Calu3 (cell line): ENCODE results near the gene HHAT. TPM values are rescaled to one million over a fixed set of nuclear protein-coding genes. Genes with fewer than 3 reads are reported as not detected.

Experiments
- BruUV-seq: library from RNA; stranded (reverse); fragments of 400-500 nt; replicated peaks from 2 replicates; lab custom pipeline; 2021; lab: Mats Ljungman, UMichigan
- CTCF ChIA-PET: fragments of 300-600 bp; sonication (Branson Sonifier 250); formaldehyde crosslinking; loops from one replicate; lab custom pipeline; 2022; ENCODE audit warnings: antibody characterized with exemption; lab: Charles Lee
- DNase-seq: peaks from one replicate; pipeline ENCODE4 v3.0.0; 2022
- H3K27ac Mint-ChIP-seq: one replicate; pipeline ENCODE4 v1.8.0; 2022; ENCODE audit warnings: mixed read lengths; ENCODE audit not compliant: unreplicated experiment
- H3K27me3 Mint-ChIP-seq: one replicate; pipeline ENCODE4 v1.8.0; 2022; ENCODE audit warnings: mixed read lengths; ENCODE audit not compliant: unreplicated experiment
- H3K36me3 Mint-ChIP-seq: one replicate; pipeline ENCODE4 v1.8.0; 2022; ENCODE audit warnings: mild to moderate bottlenecking, moderate library complexity, mixed read lengths; ENCODE audit not compliant: insufficient read depth, unreplicated experiment
- H3K4me1 Mint-ChIP-seq: one replicate; pipeline ENCODE4 v1.8.0; 2022; ENCODE audit warnings: mild to moderate bottlenecking, low read depth, mixed read lengths; ENCODE audit not compliant: unreplicated experiment
- H3K4me3 Mint-ChIP-seq: one replicate; pipeline ENCODE4 v1.8.0; 2022; ENCODE audit warnings: mild to moderate bottlenecking, low read depth, moderate library complexity, mixed read lengths; ENCODE audit not compliant: unreplicated experiment
- H3K9me3 Mint-ChIP-seq: one replicate; pipeline ENCODE4 v1.8.0; 2022; ENCODE audit warnings: low read depth, mixed read lengths; ENCODE audit not compliant: unreplicated experiment
- intact Hi-C: fragments of 100-400 bp; cut with micrococcal nuclease; formaldehyde crosslinking; loops from one replicate; pipeline ENCODE4 v1.10.0; 2022; ENCODE audit not compliant: unreplicated experiment
- total RNA-seq: library from RNA; stranded (reverse); gene quantifications from 2 replicates; pipeline ENCODE4 v1.2.3, GENCODE V29; 2022
- TF ChIP-seq, protein P1 (sequence below): fragments of 200-600 bp; IDR thresholded peaks from one replicate; pipeline ENCODE4 v1.8.0; 2022; ENCODE audit warnings: antibody characterized with exemption; ENCODE audit not compliant: unreplicated experiment

HHAT gene
- total RNA-seq, 1 experiment from 2014 or later, result 5.8 TPM

GRCh38 chr1:210596641-210597040, 267.9 kb downstream of the HHAT start:
- peaks cover 16% of the 10 kb centered on the region for H3K4me1 Mint-ChIP-seq
- no peak for DNase-seq
- H3K36me3 Mint-ChIP-seq, result peaks cover 5% of the 10 kb centered on the region
- no peak overlapping the region for H3K4me3 Mint-ChIP-seq
- no TSS peak for BruUV-seq
- intact Hi-C loops, result no loop called here
- peaks cover 8% of the 10 kb centered on the region for H3K9me3 Mint-ChIP-seq
- TF ChIP-seq, protein P1, sequence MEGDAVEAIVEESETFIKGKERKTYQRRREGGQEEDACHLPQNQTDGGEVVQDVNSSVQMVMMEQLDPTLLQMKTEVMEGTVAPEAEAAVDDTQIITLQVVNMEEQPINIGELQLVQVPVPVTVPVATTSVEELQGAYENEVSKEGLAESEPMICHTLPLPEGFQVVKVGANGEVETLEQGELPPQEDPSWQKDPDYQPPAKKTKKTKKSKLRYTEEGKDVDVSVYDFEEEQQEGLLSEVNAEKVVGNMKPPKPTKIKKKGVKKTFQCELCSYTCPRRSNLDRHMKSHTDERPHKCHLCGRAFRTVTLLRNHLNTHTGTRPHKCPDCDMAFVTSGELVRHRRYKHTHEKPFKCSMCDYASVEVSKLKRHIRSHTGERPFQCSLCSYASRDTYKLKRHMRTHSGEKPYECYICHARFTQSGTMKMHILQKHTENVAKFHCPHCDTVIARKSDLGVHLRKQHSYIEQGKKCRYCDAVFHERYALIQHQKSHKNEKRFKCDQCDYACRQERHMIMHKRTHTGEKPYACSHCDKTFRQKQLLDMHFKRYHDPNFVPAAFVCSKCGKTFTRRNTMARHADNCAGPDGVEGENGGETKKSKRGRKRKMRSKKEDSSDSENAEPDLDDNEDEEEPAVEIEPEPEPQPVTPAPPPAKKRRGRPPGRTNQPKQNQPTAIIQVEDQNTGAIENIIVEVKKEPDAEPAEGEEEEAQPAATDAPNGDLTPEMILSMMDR, result no peak
- CTCF ChIA-PET, result no interaction called here
- no peak overlapping the region for H3K27ac Mint-ChIP-seq
- H3K27me3 Mint-ChIP-seq, result no peaks in the 10 kb centered on the region

- Mint-ChIP-seq H3K27ac (peak overlapping the region; percentile 66), H3K36me3 (peaks cover 5% of the 10 kb centered on the region), H3K9me3 (peaks cover 12% of the 10 kb centered on the region), H3K4me3 (no peak overlapping the region), H3K27me3 (no peaks in the 10 kb centered on the region), H3K4me1 (peaks cover 16% of the 10 kb centered on the region)
- CTCF ChIA-PET, result interaction anchor here (0.6 to 0.7 kb wide), 2 partner anchors 33 to 538 kb away, joined by 3 to 5 read pairs; no protein-coding TSS in a partner anchor
- TF ChIP-seq, protein P1, result no peak
- no TSS peak for BruUV-seq
- peak; percentile 46 for DNase-seq
- intact Hi-C loops, result no loop called here
These were observed 268.9 kb downstream of the HHAT start for GRCh38 chr1:210597555-210598134.

- CTCF ChIA-PET, result interaction anchor here (0.6 to 0.7 kb wide), 2 partner anchors 34 to 537 kb away, joined by 3 to 5 read pairs; no protein-coding TSS in a partner anchor
- Mint-ChIP-seq H3K27ac (peak overlapping the region; percentile 66), H3K4me1 (peaks cover 16% of the 10 kb centered on the region), H3K9me3 (peaks cover 10% of the 10 kb centered on the region), H3K27me3 (no peaks in the 10 kb centered on the region), H3K36me3 (peaks cover 5% of the 10 kb centered on the region), H3K4me3 (no peak overlapping the region)
- TF ChIP-seq, protein P1, result no peak
- intact Hi-C loops, result no loop called here
- no TSS peak for BruUV-seq
- peak; percentile 66 for DNase-seq
These were observed 269.5 kb downstream of the HHAT start for GRCh38 chr1:210598135-210598652.

DNA sequence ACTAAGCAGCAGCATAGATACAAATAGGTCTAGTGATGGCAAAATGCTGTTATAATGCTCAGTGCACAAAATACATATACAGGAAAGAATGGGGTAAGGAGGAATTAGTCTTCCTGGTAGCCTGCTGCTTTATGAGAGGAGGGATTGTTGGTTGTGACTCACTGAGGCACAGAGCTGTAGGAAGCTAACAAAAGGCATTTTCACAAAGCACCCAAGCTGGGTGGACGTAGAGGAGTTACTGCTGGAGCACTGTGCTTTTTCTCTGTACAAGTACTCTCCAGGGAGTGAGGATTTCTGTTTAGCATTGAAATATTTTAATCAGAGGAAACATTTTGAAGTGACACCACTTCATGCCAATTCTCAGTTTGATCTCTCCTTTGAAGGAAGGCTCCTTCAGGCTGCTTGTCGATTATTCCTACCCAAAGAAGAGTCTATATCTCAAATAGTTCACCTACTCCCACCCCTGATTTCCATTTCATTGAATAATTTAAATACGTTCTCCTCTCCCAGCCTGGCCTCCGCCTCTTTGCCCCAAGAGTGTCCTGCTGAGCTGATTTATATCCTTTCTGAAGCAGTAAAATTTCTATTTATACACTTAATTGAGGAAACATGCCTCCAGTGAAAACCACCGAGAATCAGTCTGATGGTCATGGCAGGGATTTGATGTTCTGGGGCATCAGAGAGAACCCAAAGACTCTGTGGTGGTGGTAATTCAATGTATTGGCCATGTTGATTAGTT, 271.9 kb downstream of the HHAT start:
- TF ChIP-seq, protein P1, result no peak
- CTCF ChIA-PET, result no interaction called here
- H3K4me1 Mint-ChIP-seq, result peaks cover 16% of the 10 kb centered on the region

More for the DNA sequence above, 271.9 kb downstream of the HHAT start:
- H3K36me3 Mint-ChIP-seq, result peaks cover 5% of the 10 kb centered on the region
- no TSS peak for BruUV-seq
- no peak overlapping the region for H3K27ac Mint-ChIP-seq
- H3K9me3 Mint-ChIP-seq, result peaks cover 10% of the 10 kb centered on the region
- intact Hi-C loops, result no loop called here
- no peak for DNase-seq
- no peaks in the 10 kb centered on the region for H3K27me3 Mint-ChIP-seq
- H3K4me3 Mint-ChIP-seq, result no peak overlapping the region
